NCI-H1417 (cell line): Measurements from ENCODE around the gene TCF7L2.

ENCODE experiments used
- DNase-seq, 3 experiments: peaks; one replicate each; lab custom pipeline; 2025; lab: John Stamatoyannopoulos, UW

Gene TCF7L2

GRCh38 chr10:112999102-112999501 is 49.1 kb downstream of the TCF7L2 start:
- DNase-seq, result no peak

- no peak for DNase-seq
Observed at GRCh38 chr10:113000442-113000841, 50.4 kb downstream of the TCF7L2 start.

DNA sequence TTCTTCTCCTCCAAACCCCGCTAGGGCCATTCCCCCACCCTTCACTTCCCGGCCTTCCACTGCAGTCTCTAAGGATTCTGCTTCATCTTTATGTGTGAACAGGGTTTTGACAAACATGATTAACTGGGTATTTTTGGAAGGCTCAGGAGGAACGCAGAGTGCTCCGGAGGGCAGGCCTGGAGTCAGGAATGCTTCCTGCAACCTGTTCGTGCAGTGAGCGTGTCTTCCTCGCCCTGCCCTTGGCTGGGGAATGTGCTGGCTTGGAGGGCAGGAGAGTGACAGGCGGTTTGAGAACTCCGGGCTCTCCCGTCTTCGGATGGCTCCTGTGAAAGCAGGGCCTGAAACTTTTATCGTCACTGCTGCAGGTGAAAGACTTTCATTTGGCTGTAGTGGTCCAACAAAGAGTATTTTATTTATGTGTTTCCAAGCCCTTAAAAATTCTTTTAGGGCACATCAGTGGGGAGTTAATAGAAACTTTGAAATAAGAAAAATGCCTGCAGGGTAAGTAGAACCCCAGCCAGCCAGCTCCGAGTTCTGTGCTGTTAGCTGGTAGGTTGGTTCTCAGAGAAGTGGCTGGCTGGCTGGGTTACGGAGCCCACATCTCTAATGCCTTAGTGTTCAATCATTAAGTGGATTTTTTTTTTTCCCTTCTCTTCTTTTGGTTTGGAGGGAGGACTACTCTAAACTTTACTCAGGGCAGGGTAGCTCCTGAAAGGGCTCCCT is 51.0 kb downstream of the TCF7L2 start:
- DNase-seq, result no peak

- no peak for DNase-seq
Observed at GRCh38 chr10:113001599-113002448, 51.8 kb downstream of the TCF7L2 start.

DNA sequence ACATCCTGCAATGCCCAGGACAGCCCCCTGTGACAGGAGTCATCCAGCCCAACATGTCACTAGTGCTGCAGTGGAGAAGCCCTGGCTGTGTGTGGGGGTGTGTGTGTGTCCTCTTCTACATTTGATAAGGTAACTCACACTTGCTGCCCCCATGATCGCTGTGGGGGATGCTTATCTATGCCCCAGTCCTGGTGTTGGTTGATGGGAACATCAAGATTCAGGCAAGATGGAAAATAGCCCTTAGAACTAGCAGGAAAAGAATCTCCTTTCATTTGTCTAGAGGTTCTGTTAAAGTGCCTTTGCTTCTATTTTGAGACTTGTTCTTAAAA is 52.4 kb downstream of the TCF7L2 start:
- DNase-seq, result no peak

DNA sequence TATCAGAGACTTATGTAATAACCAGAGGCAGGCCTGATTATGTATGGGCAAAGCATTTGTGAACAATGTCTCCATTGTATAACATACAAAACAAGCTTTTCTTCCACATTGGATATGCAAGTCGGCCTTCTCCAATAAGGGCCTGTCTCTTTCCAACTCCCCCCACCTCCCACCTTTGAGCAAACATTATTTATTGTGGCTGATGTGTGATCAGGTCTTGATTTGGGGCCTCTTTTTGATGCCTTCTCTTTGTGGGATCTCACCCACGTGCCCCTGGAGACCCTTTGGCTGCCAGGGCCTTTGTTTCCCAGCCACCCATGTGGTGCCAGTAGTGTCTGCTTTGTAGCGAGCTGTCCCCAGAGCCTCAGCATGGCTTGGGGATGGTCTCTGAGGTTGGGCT is 53.0 kb downstream of the TCF7L2 start:
- DNase-seq, result no peak

DNA sequence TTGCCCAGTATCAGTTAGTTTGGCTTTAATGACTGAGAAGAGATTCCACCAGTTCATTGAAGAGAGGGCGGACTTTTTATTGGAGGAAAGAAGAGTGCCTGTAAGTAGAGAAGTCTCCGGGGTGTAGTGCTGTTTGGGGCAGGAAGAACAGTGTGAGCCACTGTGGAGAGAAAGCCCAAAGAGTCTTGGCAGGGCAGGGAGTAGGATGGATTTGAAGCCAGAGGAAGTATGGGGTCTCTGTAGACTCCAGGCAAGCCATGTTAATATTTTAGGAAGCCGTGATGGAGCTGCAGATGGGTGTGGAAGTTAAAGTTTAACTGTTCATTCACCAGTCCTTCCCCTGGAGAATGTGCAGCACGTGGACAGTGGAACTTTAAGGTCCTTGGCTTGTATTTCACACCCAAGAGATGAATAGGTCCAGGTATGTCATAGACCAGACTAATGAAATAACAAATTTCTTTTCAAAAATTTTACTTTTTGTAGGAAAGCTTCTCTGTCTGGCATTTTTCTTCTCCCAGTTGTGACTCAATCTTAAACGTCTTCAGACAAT is 54.1 kb downstream of the TCF7L2 start:
- no peak for DNase-seq

DNA sequence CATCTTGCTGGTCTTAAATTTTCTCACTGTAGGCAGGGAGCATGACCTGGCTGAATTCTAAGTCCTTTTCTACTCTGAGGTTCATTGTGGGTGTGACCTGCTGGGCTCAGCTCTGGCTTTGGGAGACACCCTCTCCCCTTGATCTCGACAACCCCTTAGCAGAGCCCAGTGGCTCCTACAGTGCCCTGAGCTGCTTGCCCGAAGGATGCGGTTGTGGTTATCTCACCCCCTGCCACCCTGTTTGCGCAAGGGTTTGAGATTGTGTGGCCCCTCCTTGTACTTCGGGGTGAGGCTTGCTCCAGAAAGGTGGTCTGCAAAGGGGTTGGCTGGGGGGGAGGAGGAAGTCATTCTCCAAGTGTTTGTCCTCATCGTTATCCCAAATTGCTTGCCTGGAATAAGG is 55.3 kb downstream of the TCF7L2 start:
- DNase-seq, result no peak

- peak in 1 of 3 experiments; percentile 50 for DNase-seq
Observed at GRCh38 chr10:113006656-113007342, 56.8 kb downstream of the TCF7L2 start.

DNA sequence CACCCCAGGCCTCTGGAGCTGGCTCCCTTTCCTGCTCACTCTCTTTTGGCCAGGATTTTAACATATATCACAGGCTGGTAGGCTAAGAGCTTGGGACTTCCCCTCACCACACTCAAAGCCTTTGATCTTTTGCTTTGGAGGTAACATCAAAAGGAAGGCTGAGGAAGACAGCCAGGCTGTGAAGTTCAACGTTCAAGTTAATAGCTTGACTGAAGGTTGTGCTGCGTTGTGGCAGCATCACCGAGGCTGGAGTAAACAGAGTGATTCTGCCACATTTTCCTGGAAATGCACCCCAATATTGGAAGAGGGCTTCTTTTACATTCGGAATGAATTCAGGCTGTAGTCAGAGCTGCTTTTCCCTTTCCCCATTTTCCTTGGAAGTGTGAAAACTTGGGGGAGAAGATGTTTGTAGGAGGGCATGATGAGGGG is 57.3 kb downstream of the TCF7L2 start:
- DNase-seq, result no peak

DNA sequence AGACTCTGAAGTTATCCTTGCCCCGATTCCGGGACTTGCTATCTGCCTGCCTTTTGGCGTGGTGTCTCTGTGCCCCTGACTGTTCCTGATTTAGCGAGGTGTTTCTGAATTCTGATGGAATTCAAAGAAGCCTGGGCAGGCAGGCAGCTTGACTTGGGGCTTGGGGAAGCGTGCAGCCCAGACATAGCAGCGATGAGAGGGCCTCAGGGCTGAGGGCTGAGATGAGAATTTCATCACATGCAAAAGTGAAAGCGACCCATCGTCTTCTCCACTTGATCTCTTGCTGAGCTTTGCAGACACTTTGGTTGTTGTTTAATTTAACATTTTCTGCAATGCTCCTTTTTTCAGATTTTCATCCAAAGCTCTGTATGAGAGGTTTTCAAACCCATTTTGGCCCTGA is 57.8 kb downstream of the TCF7L2 start:
- DNase-seq, result no peak

DNA sequence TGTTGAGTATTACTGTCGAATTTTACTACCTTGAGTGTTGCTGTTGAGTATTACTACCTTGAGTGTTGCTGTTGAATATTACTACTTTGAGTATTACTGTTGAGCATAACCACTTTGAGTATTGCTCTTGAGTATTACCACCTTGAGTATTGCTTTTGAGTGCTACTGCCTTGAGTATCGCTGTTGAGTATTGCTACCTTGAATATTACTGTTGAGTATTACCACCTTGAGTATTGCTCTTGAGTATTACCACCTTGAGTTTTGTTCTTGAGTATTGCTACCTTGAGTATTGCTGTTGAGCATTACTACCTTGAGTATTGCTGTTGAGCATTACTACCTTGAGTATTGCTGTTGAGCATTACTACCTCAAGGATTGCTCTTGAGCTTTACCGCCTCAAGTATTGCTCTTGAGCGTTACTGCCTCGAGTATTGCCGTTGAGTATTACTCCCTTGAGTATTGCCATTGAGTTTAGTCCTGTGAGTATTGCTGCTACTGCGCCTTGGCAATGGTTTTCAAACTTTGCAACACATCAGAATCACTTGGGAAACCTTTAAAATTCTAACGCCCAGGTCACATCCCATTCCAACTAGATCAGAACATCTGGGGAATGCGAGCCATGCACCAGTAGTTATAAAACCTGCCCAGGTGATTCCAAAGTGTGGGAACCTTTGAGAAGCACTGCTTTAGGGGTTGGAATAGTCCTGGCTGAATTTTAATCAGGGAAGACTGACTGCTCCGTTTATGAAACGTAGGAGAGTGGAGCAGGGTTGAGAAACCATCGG is 61.7 kb downstream of the TCF7L2 start:
- no peak for DNase-seq

DNA sequence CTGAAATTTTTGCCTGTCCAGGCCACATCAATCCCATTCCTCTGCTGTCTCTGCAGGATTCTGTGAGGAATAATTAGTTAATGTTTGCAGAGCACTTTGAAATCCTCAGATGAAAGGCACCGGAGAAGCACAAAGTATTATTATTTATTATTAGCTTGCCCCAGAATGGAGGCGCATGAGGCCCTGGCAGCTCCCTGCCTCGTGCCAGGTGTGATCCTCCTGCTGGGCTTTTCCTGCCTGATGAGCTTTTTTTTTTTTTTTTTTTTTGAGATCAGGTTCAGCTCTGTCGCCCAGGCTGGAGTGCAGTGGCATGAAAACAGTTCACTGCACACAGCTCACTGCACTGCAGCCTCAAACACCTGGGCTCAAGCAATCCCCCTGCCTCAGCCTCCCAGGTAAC is 65.2 kb downstream of the TCF7L2 start:
- peak in 2 of 3 experiments; percentile 57 to 89 for DNase-seq

DNA sequence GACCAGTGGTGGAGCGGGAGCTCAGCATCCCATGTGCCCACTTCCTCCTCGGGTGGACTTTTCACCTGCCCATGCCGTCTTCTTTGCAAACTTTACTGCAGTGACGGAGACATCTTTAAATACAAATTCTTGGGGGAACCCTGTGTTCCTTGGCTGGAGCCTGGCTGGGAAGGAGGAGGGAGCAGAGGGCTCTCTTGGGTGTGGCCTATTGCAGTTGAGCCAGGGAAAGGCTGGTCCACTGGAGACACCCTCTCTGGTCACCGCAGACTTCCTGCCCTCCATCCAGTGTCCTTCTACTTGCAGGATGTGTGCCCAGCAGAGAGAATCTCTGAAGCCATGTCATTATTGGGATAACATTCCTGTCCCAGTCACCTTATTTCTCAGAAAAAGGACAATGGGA is 67.3 kb downstream of the TCF7L2 start:
- no peak for DNase-seq

- no peak for DNase-seq
Observed at GRCh38 chr10:113018034-113018433, 68.0 kb downstream of the TCF7L2 start.

DNA sequence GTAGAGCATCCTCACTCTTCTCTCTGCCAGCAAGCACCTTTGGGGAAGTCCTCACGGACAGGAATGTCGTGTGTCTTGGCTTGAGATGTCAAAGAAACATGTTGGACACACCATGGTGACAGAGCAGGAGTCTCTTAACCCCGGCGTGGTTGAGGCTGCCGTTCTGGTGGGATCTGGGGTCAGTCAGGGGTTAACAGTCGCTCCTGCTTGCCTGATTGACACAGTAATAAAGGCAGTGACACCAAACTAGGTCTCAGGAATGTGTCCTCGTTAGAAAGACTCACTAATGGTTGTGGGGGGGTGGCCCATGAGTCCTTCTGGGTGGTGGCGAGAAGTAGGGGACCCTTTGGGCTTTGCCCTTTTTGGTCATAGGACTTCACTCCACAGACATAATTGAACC is 69.0 kb downstream of the TCF7L2 start:
- no peak for DNase-seq

- DNase-seq, result peak; percentile 33 to 83 (median 56)
Observed at GRCh38 chr10:113019692-113020474, 69.8 kb downstream of the TCF7L2 start.

GRCh38 chr10:113020475-113020753 is 70.4 kb downstream of the TCF7L2 start:
- DNase-seq, result no peak

DNA sequence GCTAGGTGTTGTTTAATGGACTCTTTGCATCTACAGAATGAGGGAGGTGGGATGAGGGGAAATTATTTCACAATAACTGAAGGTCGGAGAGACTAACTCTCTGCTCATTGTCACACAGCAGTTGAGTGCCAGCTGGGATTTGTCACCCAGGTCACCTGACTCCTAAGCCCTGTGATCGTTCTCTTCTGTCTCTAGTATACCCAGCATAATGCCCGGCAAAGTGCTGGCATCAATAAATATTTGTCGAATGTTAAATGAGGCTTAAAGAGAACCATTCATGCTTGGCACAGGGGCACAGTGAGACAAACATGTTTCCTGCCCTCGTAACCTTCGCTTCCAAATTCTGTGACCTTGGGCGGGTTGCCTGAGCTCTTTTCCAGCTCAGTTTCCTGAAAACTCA is 70.8 kb downstream of the TCF7L2 start:
- DNase-seq, result peak in 2 of 3 experiments; percentile 12 to 56

- DNase-seq, result no peak
Observed at GRCh38 chr10:113021268-113022040, 71.4 kb downstream of the TCF7L2 start.
